GM18507 (cell line): ENCODE measurements around the gene FBXW10B.
"Not testable (repeated sequence)": the region's sequence is repeated elsewhere in the genome, so short reads cannot be mapped to it uniquely, and the experiment has no call there.

Source experiments
- DNase-seq: peaks from one replicate; pipeline ENCODE4 v3.0.0; 2011; ENCODE audit warnings: low read depth; ENCODE audit not compliant: insufficient read length; ENCODE audit errors: extremely low spot score
- FAIRE-seq: peaks from 2 replicates; lab custom pipeline; 2011; peaks lifted over from hg19 to GRCh38; lab: Jason Lieb, UNC

Gene FBXW10B

GRCh38 chr17:15573870-15574269, 45.6 kb downstream of the FBXW10B start:
- FAIRE-seq, DNase-seq: not testable (repeated sequence)
